Epithelial cell of proximal tubule (primary cell): ENCODE results near the gene KMT2A. TPM values are rescaled to one million over a fixed set of nuclear protein-coding genes. Genes with fewer than 3 reads are reported as not detected.

Experiments used
- DNase-seq: peaks from one replicate; pipeline ENCODE4 v3.0.0-alpha.2; 2011; ENCODE audit warnings: low read depth
- H3K4me3 ChIP-seq: 2 replicates; pipeline ENCODE4 v1.5.1; 2011; ENCODE audit warnings: low read depth, mild to moderate bottlenecking, low read length
- CTCF ChIP-seq: conservative IDR thresholded peaks from 2 replicates; pipeline ENCODE4 v1.5.1; 2012; ENCODE audit warnings: low read depth, mild to moderate bottlenecking, low read length
- total RNA-seq: library from RNA; depleted of rRNA; stranded (reverse); fragments of >200 nt; gene quantifications from 2 replicates; pipeline ENCODE4 v1.2.3, GENCODE V29; 2015

Gene KMT2A
- total RNA-seq, 1 donor from 2014 or later = 42.1 TPM

GRCh38 chr11:118519549-118519948 is 83.3 kb downstream of the KMT2A start:
- no peak overlapping the region for H3K4me3 ChIP-seq
- no peak for DNase-seq
- TF ChIP-seq CTCF = no peak

- no peak overlapping the region for H3K4me3 ChIP-seq
- DNase-seq = no peak
- TF ChIP-seq CTCF = no peak
Measured at GRCh38 chr11:118521892-118522311, 85.6 kb downstream of the KMT2A start.

- peak; percentile 63 for TF ChIP-seq CTCF
- no peak overlapping the region for H3K4me3 ChIP-seq
- DNase-seq = no peak
Measured at GRCh38 chr11:118522571-118523072, 86.3 kb downstream of the KMT2A start.

GRCh38 chr11:118524356-118524755 is 88.1 kb downstream of the KMT2A start:
- no peak overlapping the region for H3K4me3 ChIP-seq
- no peak for DNase-seq
- no peak for TF ChIP-seq CTCF

GRCh38 chr11:118524757-118525470 is 88.6 kb downstream of the KMT2A start:
- no peak overlapping the region for H3K4me3 ChIP-seq
- no peak for DNase-seq
- no peak for TF ChIP-seq CTCF

- no peak for TF ChIP-seq CTCF
- no peak for DNase-seq
- no peak overlapping the region for H3K4me3 ChIP-seq
Measured at GRCh38 chr11:118526688-118527087, 90.4 kb downstream of the KMT2A start.

GRCh38 chr11:118527109-118527508 is 90.8 kb downstream of the KMT2A start, which contains the start of gene TTC36:
Gene TTC36 (plus strand): TSS chr11:118527474. CDS start chr11:118527495, 21 bp downstream.
- no peak within 1 kb of the TSS for H3K4me3 ChIP-seq
- DNase-seq = no peak
- no peak for TF ChIP-seq CTCF
